GM18502 (cell line): ENCODE data around the gene SIK3.

ENCODE experiments used
- ATAC-seq: cut with Tn5 transposase; IDR thresholded peaks from one replicate; pipeline ENCODE4 v1.9.1; 2021; ENCODE audit warnings: mild to moderate bottlenecking; ENCODE audit not compliant: unreplicated experiment, poor library complexity

SIK3 gene

GRCh38 chr11:117081908-117082307 is 16.3 kb downstream of the SIK3 start:
- no peak for ATAC-seq

GRCh38 chr11:117080370-117080769 is 17.9 kb downstream of the SIK3 start:
- no peak for ATAC-seq

GRCh38 chr11:117076941-117077691 is 21.1 kb downstream of the SIK3 start:
- no peak for ATAC-seq

- ATAC-seq, result no peak
Observed at GRCh38 chr11:117075186-117075585, 23.0 kb downstream of the SIK3 start.

- ATAC-seq, result no peak
Observed at GRCh38 chr11:117074119-117074518, 24.1 kb downstream of the SIK3 start.

- ATAC-seq, result no peak
Observed at GRCh38 chr11:117073539-117073938, 24.7 kb downstream of the SIK3 start.

- no peak for ATAC-seq
Observed at GRCh38 chr11:117072517-117073461, 25.4 kb downstream of the SIK3 start.

GRCh38 chr11:117071344-117071787 is 26.9 kb downstream of the SIK3 start:
- no peak for ATAC-seq

- no peak for ATAC-seq
Observed at GRCh38 chr11:117070016-117070415, 28.2 kb downstream of the SIK3 start.

GRCh38 chr11:117068303-117068860 is 29.8 kb downstream of the SIK3 start:
- ATAC-seq, result no peak

- no peak for ATAC-seq
Observed at GRCh38 chr11:117066959-117067358, 31.3 kb downstream of the SIK3 start.

- no peak for ATAC-seq
Observed at GRCh38 chr11:117064275-117064674, 34.0 kb downstream of the SIK3 start.

GRCh38 chr11:117062498-117062897 is 35.7 kb downstream of the SIK3 start:
- no peak for ATAC-seq

- ATAC-seq, result no peak
Observed at GRCh38 chr11:117061256-117061655, 37.0 kb downstream of the SIK3 start.

GRCh38 chr11:117059611-117060148 is 38.5 kb downstream of the SIK3 start:
- no peak for ATAC-seq

- no peak for ATAC-seq
Observed at GRCh38 chr11:117058761-117059261, 39.4 kb downstream of the SIK3 start.

- ATAC-seq, result no peak
Observed at GRCh38 chr11:117057727-117058126, 40.5 kb downstream of the SIK3 start.

GRCh38 chr11:117057317-117057716 is 40.9 kb downstream of the SIK3 start:
- ATAC-seq, result no peak

- no peak for ATAC-seq
Observed at GRCh38 chr11:117055469-117055868, 42.8 kb downstream of the SIK3 start.

- no peak for ATAC-seq
Observed at GRCh38 chr11:117054382-117054781, 43.8 kb downstream of the SIK3 start.
